GM19372 (cell line): ENCODE measurements around the gene ADRA2C.

ENCODE experiments used
- ATAC-seq: cut with Tn5 transposase; IDR thresholded peaks from one replicate; pipeline ENCODE4 v1.9.1; 2021; ENCODE audit warnings: mild to moderate bottlenecking, low read depth, moderate library complexity; ENCODE audit not compliant: unreplicated experiment

The ADRA2C gene

GRCh38 chr4:3775005-3775404, 8.8 kb downstream of the ADRA2C start:
- no peak for ATAC-seq

GRCh38 chr4:3775576-3775975, 9.4 kb downstream of the ADRA2C start:
- ATAC-seq: no peak

GRCh38 chr4:3776166-3777032, 10.2 kb downstream of the ADRA2C start:
- no peak for ATAC-seq

- no peak for ATAC-seq
Measured at GRCh38 chr4:3777033-3777390, 10.8 kb downstream of the ADRA2C start.

GRCh38 chr4:3777669-3778068, 11.5 kb downstream of the ADRA2C start:
- no peak for ATAC-seq

- no peak for ATAC-seq
Measured at GRCh38 chr4:3779509-3779908, 13.3 kb downstream of the ADRA2C start.

GRCh38 chr4:3780347-3781171, 14.4 kb downstream of the ADRA2C start:
- ATAC-seq: no peak

GRCh38 chr4:3781193-3781886, 15.2 kb downstream of the ADRA2C start:
- ATAC-seq: no peak

- no peak for ATAC-seq
Measured at GRCh38 chr4:3781997-3782930, 16.1 kb downstream of the ADRA2C start.

GRCh38 chr4:3783693-3784306, 17.6 kb downstream of the ADRA2C start:
- ATAC-seq: no peak

GRCh38 chr4:3784454-3785291, 18.5 kb downstream of the ADRA2C start:
- ATAC-seq: no peak

- ATAC-seq: no peak
Measured at GRCh38 chr4:3785292-3785565, 19.0 kb downstream of the ADRA2C start.

GRCh38 chr4:3786196-3786869, 20.1 kb downstream of the ADRA2C start:
- ATAC-seq: no peak

- no peak for ATAC-seq
Measured at GRCh38 chr4:3787489-3788365, 21.5 kb downstream of the ADRA2C start.

- no peak for ATAC-seq
Measured at GRCh38 chr4:3788366-3788660, 22.1 kb downstream of the ADRA2C start.

- no peak for ATAC-seq
Measured at GRCh38 chr4:3789587-3789986, 23.4 kb downstream of the ADRA2C start.

GRCh38 chr4:3790006-3790561, 23.9 kb downstream of the ADRA2C start:
- ATAC-seq: no peak
